Erythroblast (primary cell): Measurements from ENCODE around the gene BCDIN3D.

ENCODE experiments used
- GATA1 ChIP-seq: IDR thresholded peaks from 2 replicates; pipeline ENCODE4 v1.6.1; 2011; ENCODE audit warnings: low read depth, mild to moderate bottlenecking, control low read depth, low read length, moderate library complexity
- POLR2A ChIP-seq: IDR thresholded peaks from 2 replicates; pipeline ENCODE4 v1.6.1; 2011; ENCODE audit warnings: mild to moderate bottlenecking, low read length

GRCh38 chr12:49865109-49865781 lies 22.3 kb upstream of the BCDIN3D start:
- no peak for TF ChIP-seq POLR2A
- no peak for TF ChIP-seq GATA1
